GM23338 (cell line): ENCODE results near the gene MDGA2. TPM values are rescaled to one million over a fixed set of nuclear protein-coding genes. Genes with fewer than 3 reads are reported as not detected.
A peak's percentile ranks its signal among the peaks of the same experiment; 100 is the strongest.

Source experiments
- ATAC-seq: fragments of 200-7000 bp; cut with Tn5 transposase; 3 replicates; pipeline ENCODE4 v1.9.1; 2020
- DNase-seq: peaks from one replicate; pipeline ENCODE4 v3.0.0-alpha.2; 2015; ENCODE audit warnings: low spot score
- H2AFZ ChIP-seq: fragments of 200-600 bp; sonication (generic); 2 replicates; pipeline ENCODE4 v1.8.0; 2016; ENCODE audit warnings: antibody characterized with exemption, mild to moderate bottlenecking, moderate library complexity
- H3F3A ChIP-seq: fragments of 200-600 bp; sonication (generic); replicated peaks from 2 replicates; pipeline ENCODE4 v1.8.0; 2017; ENCODE audit warnings: antibody characterized with exemption, mixed run types, low read depth
- H3K27ac ChIP-seq: fragments of 200-600 bp; sonication (generic); 2 replicates; pipeline ENCODE4 v1.6.1; 2016; ENCODE audit warnings: low read depth
- H3K27me3 ChIP-seq: fragments of 200-600 bp; sonication (generic); 2 replicates; pipeline ENCODE4 v1.8.0; 2016; ENCODE audit warnings: mild to moderate bottlenecking, mixed run types, moderate library complexity; ENCODE audit not compliant: insufficient read depth
- H3K36me3 ChIP-seq: fragments of 200-600 bp; sonication (generic); 2 replicates; pipeline ENCODE4 v1.8.0; 2016; ENCODE audit warnings: mild to moderate bottlenecking; ENCODE audit not compliant: insufficient read depth
- H3K4me1 ChIP-seq: fragments of 200-600 bp; sonication (generic); 2 replicates; pipeline ENCODE4 v1.8.0; 2016; ENCODE audit warnings: mild to moderate bottlenecking, moderate library complexity; ENCODE audit not compliant: insufficient read depth
- H3K4me2 ChIP-seq: fragments of 200-600 bp; sonication (generic); 2 replicates; pipeline ENCODE4 v1.7.1; 2017; ENCODE audit warnings: mixed run types
- H3K4me3 ChIP-seq: fragments of 200-600 bp; sonication (generic); 2 replicates; pipeline ENCODE4 v1.6.1; 2016; ENCODE audit warnings: mixed run types
- H3K79me2 ChIP-seq: fragments of 200-600 bp; sonication (generic); replicated peaks from 2 replicates; pipeline ENCODE4 v1.8.0; 2017; ENCODE audit warnings: mild to moderate bottlenecking; ENCODE audit not compliant: insufficient read depth
- H3K9me2 ChIP-seq: fragments of 200-600 bp; sonication (generic); 2 replicates; pipeline ENCODE4 v1.8.0; 2017; ENCODE audit not compliant: insufficient read depth
- H4K20me1 ChIP-seq: fragments of 200-600 bp; sonication (generic); replicated peaks from 2 replicates; pipeline ENCODE4 v1.8.0; 2017; ENCODE audit warnings: mild to moderate bottlenecking; ENCODE audit not compliant: insufficient read depth
- H3K27ac Mint-ChIP-seq: 2 replicates; pipeline ENCODE4 v1.8.0; 2020; ENCODE audit warnings: inconsistent platforms, mild to moderate bottlenecking, moderate library complexity, mixed read lengths
- H3K27me3 Mint-ChIP-seq: 3 replicates; pipeline ENCODE4 v1.8.0; 2022; ENCODE audit warnings: low read depth, mild to moderate bottlenecking, moderate library complexity, mixed read lengths, inconsistent platforms; ENCODE audit not compliant: insufficient read depth, poor library complexity
- H3K36me3 Mint-ChIP-seq: 3 replicates; pipeline ENCODE4 v1.8.0; 2021; ENCODE audit warnings: low read depth, mild to moderate bottlenecking, inconsistent platforms, moderate library complexity, mixed read lengths
- H3K4me1 Mint-ChIP-seq: 3 replicates; pipeline ENCODE4 v1.8.0; 2020; ENCODE audit warnings: mild to moderate bottlenecking, inconsistent platforms, mixed read lengths
- H3K4me3 Mint-ChIP-seq: 3 replicates; pipeline ENCODE4 v1.8.0; 2021; ENCODE audit warnings: moderate library complexity, mild to moderate bottlenecking, inconsistent platforms, mixed read lengths
- H3K9me3 Mint-ChIP-seq: 3 replicates; pipeline ENCODE4 v1.8.0; 2020; ENCODE audit warnings: moderate library complexity, mild to moderate bottlenecking, inconsistent platforms, mixed read lengths
- CREB1 ChIP-seq: fragments of 250-450 bp; sonication (Bioruptor Pico); IDR thresholded peaks from 2 replicates; pipeline ENCODE4 v1.5.0; 2020; ENCODE audit warnings: low read depth, mild to moderate bottlenecking, moderate library complexity
- EZH2 ChIP-seq: fragments of 200-600 bp; sonication (generic); IDR thresholded peaks from one replicate; pipeline ENCODE4 v1.8.0; 2017; ENCODE audit warnings: antibody characterized with exemption, mild to moderate bottlenecking, low read depth; ENCODE audit not compliant: unreplicated experiment
- EZH2phosphoT487 ChIP-seq: fragments of 200-600 bp; sonication (generic); IDR thresholded peaks from one replicate; pipeline ENCODE4 v1.8.1; 2018; ENCODE audit warnings: antibody characterized with exemption; ENCODE audit not compliant: unreplicated experiment
- JUNB ChIP-seq: IDR thresholded peaks from one replicate; pipeline ENCODE4 v1.6.1; 2016; ENCODE audit warnings: antibody characterized with exemption; ENCODE audit not compliant: unreplicated experiment
- NANOG ChIP-seq: IDR thresholded peaks from 2 replicates; pipeline ENCODE4 v1.6.1; 2016; ENCODE audit warnings: antibody characterized with exemption, borderline replicate concordance
- POLR2AphosphoS5 ChIP-seq: IDR thresholded peaks from 2 replicates; pipeline ENCODE4 v1.6.1; 2016; ENCODE audit warnings: antibody characterized with exemption, low read depth
- ZNF114 ChIP-seq: fragments of 250-450 bp; sonication (Bioruptor Pico); IDR thresholded peaks from 2 replicates; pipeline ENCODE4 v1.5.0; 2020; ENCODE audit warnings: mild to moderate bottlenecking, moderate library complexity
- polyA plus RNA-seq: library from polyadenylated mRNA; unstranded; fragments of >200 nt; fragmentation: Nextera tagmentation; extraction: Ambion mirVana; gene quantifications from 2 replicates; pipeline ENCODE4 v1.2.1, GENCODE V29; 2016
- total RNA-seq: library from RNA; depleted of rRNA; stranded (reverse); fragments of >200 nt; shearing (Covaris generic); gene quantifications from 2 replicates; pipeline ENCODE4 v1.2.3, GENCODE V29; 2014
- TF ChIP-seq, protein P1 (sequence below), 2 experiments: fragments of 200-600 bp in 1 of 2; sonication (generic) in 1 of 2; conservative IDR thresholded peaks; 2 replicates each; pipeline versions ENCODE4 v1.5.1 to v1.6.1; 2016 to 2017; ENCODE audit warnings: antibody characterized with exemption in 2 of 2, low read depth in 2 of 2, mild to moderate bottlenecking in 2 of 2, moderate library complexity in 1 of 2
- TF ChIP-seq, protein P2 (sequence below): IDR thresholded peaks from 2 replicates; pipeline ENCODE4 v1.6.1; 2016; ENCODE audit warnings: antibody characterized with exemption

Gene MDGA2
- total and polyA plus RNA-seq, 2 experiments from 2014 or later, result 0.68 to 1.7 TPM

DNA sequence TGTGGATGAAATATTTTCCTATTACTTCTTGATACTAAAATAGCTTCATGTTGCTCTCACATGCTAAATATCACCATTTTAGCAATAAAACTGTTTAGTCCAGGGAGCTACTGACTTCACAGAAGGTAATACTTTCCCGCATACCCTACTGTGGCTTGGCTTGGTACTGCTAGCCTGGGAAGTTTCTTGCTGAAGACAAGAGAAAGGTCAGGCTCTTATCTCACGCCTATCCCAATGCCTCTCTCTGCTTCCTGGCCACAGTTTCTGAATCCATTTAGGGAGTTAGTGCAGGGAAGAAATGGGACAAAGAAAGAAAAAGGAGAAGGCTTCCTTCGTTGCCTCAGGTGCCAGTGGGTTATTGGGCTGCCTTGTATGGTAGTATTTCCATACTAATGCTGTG is 228.3 kb downstream of the MDGA2 start:
- H3K9me3 Mint-ChIP-seq, result no peaks in the 10 kb centered on the region

GRCh38 chr14:47442211-47442610 is 233.2 kb downstream of the MDGA2 start:
- ATAC-seq (peak; percentile 93), DNase-seq (peak; percentile 78)
- Histone ChIP-seq H3K4me1 (peaks cover 42% of the 10 kb centered on the region), H3K79me2 (no peaks in the 10 kb centered on the region), H3K9me2 (no peaks in the 10 kb centered on the region), H2AFZ (no peak overlapping the region), H3K27ac (no peak overlapping the region), H3K4me2 (no peak overlapping the region), H4K20me1 (no peaks in the 10 kb centered on the region), H3K4me3 (no peak overlapping the region), H3K36me3 (no peaks in the 10 kb centered on the region), H3K27me3 (no peaks in the 10 kb centered on the region), H3F3A (no peaks in the 10 kb centered on the region)
- peaks cover 3% of the 10 kb centered on the region for H3K27me3 Mint-ChIP-seq
- no peaks in the 10 kb centered on the region for H3K36me3 Mint-ChIP-seq
- H3K27ac Mint-ChIP-seq, result no peak overlapping the region
- H3K9me3 Mint-ChIP-seq, result no peaks in the 10 kb centered on the region
- peaks cover 41% of the 10 kb centered on the region for H3K4me1 Mint-ChIP-seq
- no peak overlapping the region for H3K4me3 Mint-ChIP-seq
- TF ChIP-seq NANOG, result no peak
- TF ChIP-seq, protein P1, sequence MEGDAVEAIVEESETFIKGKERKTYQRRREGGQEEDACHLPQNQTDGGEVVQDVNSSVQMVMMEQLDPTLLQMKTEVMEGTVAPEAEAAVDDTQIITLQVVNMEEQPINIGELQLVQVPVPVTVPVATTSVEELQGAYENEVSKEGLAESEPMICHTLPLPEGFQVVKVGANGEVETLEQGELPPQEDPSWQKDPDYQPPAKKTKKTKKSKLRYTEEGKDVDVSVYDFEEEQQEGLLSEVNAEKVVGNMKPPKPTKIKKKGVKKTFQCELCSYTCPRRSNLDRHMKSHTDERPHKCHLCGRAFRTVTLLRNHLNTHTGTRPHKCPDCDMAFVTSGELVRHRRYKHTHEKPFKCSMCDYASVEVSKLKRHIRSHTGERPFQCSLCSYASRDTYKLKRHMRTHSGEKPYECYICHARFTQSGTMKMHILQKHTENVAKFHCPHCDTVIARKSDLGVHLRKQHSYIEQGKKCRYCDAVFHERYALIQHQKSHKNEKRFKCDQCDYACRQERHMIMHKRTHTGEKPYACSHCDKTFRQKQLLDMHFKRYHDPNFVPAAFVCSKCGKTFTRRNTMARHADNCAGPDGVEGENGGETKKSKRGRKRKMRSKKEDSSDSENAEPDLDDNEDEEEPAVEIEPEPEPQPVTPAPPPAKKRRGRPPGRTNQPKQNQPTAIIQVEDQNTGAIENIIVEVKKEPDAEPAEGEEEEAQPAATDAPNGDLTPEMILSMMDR (conservative IDR thresholded peaks at IDR 0.05; ENCODE audit: low read depth in 2 of 2), result peak; percentile 65 to 85

More for the DNA sequence above, 228.3 kb downstream of the MDGA2 start:
- Mint-ChIP-seq H3K27me3 (no peaks in the 10 kb centered on the region), H3K4me1 (peaks cover 3% of the 10 kb centered on the region; the same call in 1 of the 3 replicates), H3K27ac (no peak overlapping the region), H3K4me3 (no peak overlapping the region), H3K36me3 (no peaks in the 10 kb centered on the region)
- Histone ChIP-seq H3K27me3 (no peaks in the 10 kb centered on the region), H3K27ac (no peak overlapping the region), H3K4me2 (no peak overlapping the region), H3K4me1 (0 out of 2 replicates have a peak, but pooled peaks cover 4% of the 10 kb centered on the region), H3K79me2 (no peaks in the 10 kb centered on the region), H2AFZ (no peak overlapping the region), H3F3A (no peaks in the 10 kb centered on the region), H3K36me3 (no peaks in the 10 kb centered on the region), H4K20me1 (no peaks in the 10 kb centered on the region), H3K9me2 (no peaks in the 10 kb centered on the region), H3K4me3 (no peak overlapping the region)
- TF ChIP-seq CREB1 (CRISPR knock-in tag) (no peak), JUNB (no peak), ZNF114 (CRISPR knock-in tag) (no peak), EZH2phosphoT487 (no peak), EZH2 (no peak), POLR2AphosphoS5 (no peak), NANOG (no peak)
- TF ChIP-seq, protein P1 (conservative IDR thresholded peaks at IDR 0.05; ENCODE audit: low read depth in 2 of 2), result no peak
- TF ChIP-seq, protein P2, sequence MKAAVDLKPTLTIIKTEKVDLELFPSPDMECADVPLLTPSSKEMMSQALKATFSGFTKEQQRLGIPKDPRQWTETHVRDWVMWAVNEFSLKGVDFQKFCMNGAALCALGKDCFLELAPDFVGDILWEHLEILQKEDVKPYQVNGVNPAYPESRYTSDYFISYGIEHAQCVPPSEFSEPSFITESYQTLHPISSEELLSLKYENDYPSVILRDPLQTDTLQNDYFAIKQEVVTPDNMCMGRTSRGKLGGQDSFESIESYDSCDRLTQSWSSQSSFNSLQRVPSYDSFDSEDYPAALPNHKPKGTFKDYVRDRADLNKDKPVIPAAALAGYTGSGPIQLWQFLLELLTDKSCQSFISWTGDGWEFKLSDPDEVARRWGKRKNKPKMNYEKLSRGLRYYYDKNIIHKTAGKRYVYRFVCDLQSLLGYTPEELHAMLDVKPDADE, result no peak
- DNase-seq, result no peak
- peak; percentile 39; the same call in 1 of the 3 replicates for ATAC-seq
